Measurements from ENCODE around the gene MAP3K1.
"Not testable (repeated sequence)": the region's sequence is repeated elsewhere in the genome, so short reads cannot be mapped to it uniquely, and the experiment has no call there.

Gene MAP3K1

DNA sequence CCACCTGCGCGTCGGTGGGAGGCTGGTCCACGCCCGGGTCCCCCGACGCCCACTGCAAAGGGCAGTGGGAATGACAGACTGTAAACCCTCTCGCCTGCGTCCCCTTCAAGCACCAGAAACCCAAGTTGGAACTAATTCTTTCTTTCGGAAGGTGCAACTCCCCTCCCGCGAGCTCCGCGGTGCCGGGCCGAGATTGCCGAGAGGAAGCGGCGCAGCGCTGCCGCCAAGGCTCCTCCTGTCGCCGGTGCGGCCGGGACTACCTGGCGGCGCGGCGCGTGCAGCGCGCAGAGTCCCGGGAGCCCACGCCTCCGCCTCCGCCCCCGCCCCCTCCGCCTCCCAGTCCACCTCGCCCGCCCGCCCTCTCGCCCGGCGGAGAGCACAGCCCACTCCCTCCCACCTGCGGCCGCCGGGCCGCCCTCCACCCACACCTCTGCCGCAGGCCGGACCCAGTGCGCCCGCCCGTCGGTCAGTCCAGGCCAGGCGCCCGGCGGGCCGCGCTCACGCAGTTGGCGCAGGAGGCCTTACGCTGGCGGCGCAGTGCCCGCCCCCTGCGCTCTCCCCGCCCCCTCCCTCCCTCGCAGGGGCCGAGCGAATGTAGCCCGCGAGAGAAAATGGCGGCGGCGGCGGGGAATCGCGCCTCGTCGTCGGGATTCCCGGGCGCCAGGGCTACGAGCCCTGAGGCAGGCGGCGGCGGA lies at the start of gene MAP3K1:
Gene MAP3K1 (plus strand): TSS at position 587 of the 695 bp plus-strand sequence. CDS start 25 bp downstream, at position 612.
- peak; percentile 78 for DNase-seq (ENCODE audit: low spot score)

DNA sequence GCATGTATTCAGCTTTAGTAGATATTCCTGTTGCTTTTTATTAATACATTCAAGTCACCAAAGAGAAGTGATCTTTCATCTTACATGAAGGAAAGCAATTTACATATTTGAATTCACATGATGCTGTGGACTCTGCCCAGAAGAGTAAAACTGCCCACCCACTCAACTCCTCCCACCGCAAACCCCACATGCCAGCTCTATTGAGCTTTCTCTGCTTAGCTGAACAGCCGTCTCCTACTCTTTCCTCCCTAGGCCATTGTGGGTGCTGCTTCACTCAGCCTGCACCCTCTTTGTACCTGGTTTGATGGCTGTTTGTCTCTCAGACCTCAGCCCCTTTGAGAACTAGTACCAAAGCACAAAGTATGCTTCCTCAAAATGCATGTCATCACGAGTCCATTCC lies 48.4 kb upstream of the MAP3K1 start:
- DNase-seq (ENCODE audit: low spot score) = no peak

DNA sequence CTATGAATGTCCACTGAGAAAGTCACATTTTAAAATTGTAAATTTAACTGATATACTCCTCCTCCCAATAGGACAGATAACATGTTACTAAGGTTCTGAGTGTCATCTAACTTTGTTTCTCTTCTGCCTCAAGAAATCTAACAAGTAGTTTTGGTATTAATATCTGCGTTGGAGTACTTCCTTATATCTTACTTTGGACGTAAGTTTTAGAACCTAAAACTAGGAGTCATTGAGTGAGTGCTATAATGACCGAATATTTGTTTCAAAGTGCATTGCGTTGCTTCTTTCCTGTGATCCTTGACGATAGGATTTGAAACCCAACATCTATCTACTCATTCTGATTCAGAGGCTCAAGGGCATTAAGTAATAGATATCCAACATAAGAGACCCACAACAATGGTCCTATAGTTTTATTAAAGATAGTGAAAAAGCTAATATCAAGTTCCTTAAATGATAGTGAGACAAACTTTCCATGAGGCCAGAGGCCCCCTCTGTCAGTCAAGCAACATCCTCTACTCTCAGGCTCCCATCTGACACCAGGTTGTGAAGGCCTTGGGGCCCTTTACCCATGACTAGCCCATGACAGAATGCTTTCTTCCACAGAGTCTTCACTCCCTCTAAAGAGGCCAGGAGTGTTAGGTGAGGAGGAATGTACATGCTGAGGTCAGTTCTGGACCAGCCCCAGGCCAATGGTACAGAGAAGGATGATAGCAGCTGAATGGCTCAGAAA lies 45.3 kb upstream of the MAP3K1 start:
- DNase-seq (ENCODE audit: low spot score) = no peak

DNA sequence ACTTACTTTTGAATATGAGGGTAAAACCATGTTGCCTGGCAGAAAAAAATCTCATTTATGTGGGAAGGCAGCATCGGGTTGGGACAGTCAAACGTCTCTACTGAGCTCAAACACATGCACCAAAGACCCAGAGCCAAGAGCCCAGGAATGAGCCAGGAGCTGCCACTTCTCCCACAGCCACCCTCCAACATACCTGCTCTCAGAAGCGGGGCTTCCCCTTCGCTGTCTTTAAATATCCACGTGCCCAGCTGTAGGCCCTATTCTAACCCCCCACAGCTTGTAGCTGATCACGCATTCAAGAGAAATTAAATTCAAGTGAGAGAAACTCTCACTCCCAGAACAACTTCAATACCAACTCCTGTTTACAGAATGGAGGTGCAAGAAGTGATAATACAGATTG lies 42.6 kb upstream of the MAP3K1 start:
- DNase-seq (ENCODE audit: low spot score) = no peak

DNA sequence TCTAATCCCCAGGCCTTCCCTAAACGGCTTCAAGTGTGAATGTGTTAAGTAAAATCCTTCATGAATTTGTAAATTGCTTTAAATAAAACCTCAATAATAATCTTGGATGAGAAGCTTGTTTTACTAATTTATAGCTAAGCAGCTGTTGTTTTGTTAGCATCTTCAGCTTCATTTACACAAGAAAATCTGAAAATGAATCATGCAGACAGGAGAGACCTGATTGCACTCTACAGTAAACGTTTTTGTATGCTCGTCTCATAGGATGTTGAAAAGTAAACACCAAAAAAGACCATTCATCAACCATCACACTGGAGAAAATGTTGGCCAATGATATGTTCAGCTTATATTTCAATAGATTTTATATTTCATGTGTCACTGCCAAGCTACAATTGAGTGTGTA lies 40.4 kb upstream of the MAP3K1 start:
- no peak for DNase-seq (ENCODE audit: low spot score)

DNA sequence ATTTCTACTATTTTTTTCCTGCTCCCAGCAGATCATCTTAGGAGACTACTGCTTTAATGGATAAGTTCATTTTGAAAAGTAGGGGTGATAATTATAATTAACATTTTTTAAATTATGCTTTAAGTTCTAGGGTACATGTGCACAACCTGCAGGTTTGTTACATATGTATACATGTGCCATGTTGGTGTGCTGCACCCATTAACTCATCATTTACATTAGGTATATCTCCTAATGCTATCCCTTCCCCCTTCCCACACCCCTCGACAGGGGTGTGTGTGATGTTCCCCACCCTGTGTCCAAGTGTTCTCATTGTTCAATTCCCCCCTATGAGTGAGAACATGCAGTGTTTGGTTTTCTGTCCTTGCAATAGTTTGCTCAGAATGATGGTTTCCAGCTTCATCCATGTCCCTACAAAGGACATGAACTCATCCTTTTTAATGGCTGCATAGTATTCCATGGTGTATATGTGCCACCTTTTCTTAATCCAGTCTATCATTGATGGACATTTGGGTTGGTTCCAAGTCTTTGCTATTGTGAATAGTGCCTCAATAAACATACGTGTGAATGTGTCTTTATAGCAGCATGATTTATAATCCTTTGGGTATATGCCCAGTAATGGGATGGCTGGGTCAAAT lies 39.0 kb upstream of the MAP3K1 start:
- DNase-seq (ENCODE audit: low spot score) = not testable (repeated sequence)

DNA sequence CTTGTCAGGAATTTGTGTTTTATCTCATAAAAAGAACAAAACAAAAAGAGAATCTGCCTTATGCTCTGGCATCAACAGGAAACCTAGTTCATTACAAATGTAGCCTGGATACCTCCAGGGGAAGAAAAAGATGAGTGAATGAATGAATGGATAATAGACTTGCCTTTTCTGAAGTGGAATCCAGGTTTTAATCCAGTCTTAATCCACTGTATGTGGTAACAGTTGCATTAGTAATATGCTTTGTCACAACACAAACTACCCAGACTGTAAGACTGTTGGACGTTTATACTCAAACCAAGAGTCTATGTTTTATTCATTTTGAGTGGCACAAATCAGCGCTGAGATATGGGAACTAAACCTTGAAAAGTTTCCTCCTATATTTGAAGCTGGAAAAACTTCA lies 32.1 kb upstream of the MAP3K1 start:
- no peak for DNase-seq (ENCODE audit: low spot score)

DNA sequence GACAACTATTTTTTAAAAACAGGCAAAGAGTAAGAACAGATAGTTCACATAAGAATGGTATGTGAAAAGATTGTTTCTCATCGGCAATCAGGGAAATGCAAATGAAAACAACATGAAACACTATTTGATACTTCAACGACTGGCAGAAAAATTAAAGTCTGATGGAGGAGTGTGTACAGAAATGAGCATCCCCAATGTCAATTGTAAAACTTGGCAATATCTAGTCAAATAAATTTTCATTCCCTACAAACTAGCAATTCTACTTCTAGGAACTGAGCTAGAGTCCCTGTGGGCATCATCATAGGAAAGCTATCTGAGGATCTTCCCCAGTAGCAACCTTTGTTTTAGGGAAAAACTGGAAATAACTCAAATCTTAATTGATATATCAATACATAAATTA lies 29.0 kb upstream of the MAP3K1 start:
- DNase-seq (ENCODE audit: low spot score) = no peak

DNA sequence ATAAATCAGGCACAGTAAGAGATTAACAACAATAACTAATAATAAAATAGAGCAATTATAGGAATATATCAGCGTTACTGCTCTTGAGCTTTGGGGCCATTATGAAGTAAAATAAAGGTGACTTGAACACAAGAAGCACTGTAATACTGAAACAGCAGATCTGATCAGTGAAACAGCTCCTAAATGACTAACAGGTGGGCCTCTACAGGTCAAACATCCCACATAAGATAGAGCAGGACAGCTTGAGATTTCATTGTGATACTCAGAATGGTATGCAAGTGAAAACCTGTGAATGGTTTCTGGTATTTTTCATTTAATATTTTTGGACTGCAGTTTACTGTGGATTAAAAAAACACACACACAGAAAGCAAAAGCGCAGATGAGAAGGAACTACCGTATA lies 24.0 kb upstream of the MAP3K1 start:
- no peak for DNase-seq (ENCODE audit: low spot score)

DNA sequence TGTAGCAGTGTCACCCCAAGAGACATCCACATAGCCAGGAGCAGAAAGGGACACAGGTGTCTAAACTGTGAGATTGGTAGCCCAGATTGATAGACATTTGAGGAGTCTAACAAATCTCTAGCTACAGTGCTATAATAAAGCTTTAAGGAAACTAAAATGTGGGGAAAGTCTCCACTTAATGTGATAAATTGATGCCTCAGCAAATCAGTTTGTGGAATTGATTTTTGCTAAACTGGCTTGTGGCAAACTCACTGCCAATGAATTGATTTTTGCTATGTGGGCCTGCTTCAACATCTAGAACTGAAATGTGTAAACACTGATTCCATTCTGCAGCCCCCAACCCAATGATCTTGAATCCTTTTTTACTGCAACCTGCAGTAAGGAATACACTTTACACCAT lies 16.8 kb upstream of the MAP3K1 start:
- no peak for DNase-seq (ENCODE audit: low spot score)

DNA sequence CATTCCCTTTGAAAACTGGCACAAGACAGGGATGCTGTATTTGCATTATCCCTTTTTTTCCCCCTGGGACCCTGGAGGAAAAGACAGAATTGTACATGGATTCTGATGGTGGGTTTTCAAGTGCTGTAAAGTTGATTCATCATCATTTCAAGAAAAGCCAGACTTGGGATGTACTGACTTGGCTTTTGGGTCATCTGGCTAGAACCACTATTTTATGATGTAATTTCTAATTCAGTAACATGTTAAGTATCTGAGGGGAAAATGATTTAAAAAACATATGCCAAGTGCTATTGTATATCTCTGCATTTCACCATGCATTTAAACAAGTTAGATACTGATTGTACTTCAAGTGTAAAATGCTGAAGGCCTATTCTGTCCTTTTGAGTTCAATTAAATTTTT lies 15.2 kb upstream of the MAP3K1 start:
- no peak for DNase-seq (ENCODE audit: low spot score)

DNA sequence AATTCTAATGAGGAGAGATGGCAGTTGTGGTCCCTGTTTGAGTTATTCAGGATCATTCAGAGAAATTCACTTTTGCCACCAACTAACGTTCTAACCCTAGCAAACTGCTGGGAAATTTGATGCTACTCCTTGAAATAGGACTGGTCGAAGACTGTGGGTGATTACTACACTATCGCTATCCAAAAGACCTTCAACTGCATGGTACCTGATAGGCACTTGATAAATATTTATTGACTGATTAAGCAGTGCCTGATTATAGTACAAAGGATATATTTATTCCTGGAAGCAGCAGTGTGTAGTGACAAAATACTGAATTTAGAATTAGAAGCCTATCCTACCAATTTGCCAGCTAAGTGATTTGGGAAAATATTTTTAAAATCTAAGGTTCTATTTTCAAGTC lies 14.1 kb upstream of the MAP3K1 start:
- DNase-seq (ENCODE audit: low spot score) = no peak

DNA sequence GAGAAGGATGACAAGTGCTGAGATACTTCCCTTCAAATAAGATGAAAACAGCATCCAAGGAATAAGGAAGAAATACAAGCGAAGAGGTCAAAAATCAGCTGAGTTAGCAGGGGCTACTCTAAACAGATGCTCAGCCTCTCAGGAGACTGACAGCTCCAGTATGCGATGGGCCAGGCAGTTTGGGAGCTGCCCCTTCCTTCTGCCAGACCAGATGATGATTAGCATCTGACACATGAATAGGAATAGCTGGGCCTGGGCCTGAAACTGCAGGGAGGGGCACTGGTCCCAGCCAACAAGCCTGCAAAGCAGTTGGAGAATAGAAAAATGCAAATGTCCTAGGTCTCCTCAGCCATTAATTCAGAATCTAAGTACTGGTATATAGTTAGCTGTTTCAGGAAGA lies 13.1 kb upstream of the MAP3K1 start:
- no peak for DNase-seq (ENCODE audit: low spot score)

DNA sequence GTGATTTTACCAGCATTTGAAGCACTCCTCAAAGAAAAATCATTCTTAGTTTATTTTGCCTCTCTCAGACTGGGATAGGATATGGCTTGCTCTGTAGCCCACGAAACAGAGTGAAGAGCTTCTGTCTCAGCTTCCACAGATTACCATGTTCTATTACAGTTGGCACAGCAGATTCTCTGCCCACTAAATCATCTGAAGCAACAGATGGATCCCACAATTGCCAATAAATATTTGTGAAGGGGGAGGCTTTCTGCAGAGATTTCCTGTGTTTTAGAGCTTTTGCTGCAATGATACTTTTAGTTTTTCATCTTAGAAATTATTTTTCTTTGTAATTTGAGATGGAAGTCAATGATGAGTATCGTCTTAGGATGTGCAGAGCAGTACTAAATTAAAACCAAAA lies 12.3 kb upstream of the MAP3K1 start:
- DNase-seq (ENCODE audit: low spot score) = no peak

DNA sequence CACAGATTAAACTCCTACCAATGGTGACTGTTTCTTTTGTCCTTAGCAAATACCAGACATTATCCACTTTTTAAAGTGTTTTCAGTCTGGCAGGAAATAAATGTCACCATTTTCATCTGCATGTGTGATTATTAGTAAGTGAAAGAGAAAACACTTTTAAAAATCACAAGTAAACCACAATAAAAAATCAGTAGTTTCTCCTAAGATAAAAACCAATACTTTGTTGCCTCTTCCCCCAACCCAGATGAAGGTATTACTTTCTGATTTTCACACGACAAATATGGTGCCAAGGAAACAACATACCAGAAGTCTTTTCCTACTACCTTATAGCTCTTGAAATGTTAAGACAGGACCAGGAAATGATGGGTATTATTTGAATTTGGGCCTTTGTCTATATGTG lies 11.5 kb upstream of the MAP3K1 start:
- no peak for DNase-seq (ENCODE audit: low spot score)

DNA sequence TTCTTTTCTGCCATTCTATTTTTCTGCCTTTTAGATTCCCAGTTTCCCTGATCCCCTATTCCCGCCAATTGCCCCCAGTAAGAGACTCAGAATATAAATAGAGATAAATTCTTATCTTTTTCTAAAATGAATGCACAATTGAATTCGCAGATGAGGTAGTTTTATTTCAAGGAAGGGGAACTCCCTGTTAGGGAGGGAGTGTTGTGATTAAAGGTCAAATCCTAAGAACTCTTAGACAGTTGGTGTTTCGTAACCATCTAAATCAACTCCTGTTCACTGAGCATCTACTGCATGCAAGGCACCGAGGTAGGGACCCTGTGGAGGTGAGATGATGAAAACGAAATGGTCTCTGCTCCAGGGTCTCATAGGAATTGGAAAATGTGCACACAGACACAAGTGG lies 7.7 kb upstream of the MAP3K1 start:
- DNase-seq (ENCODE audit: low spot score) = no peak

DNA sequence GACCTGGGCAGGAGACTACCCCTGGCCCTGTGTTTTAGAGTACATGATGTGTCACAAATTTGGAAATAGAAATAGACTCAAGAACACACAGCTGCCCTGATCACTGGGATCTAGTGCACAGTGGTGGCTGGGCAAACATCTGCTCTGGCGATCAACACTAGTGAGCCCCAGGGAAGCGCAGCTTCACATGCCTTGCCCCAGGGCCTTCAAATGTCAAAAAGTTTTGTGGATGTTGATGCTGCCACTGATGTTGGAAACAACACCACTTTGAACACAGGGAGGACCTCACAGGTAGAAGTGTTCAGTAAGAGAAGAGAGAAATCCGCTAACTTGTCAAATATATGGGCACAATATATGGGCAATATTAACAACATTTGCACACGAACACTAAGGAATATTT lies 7.1 kb upstream of the MAP3K1 start:
- no peak for DNase-seq (ENCODE audit: low spot score)

DNA sequence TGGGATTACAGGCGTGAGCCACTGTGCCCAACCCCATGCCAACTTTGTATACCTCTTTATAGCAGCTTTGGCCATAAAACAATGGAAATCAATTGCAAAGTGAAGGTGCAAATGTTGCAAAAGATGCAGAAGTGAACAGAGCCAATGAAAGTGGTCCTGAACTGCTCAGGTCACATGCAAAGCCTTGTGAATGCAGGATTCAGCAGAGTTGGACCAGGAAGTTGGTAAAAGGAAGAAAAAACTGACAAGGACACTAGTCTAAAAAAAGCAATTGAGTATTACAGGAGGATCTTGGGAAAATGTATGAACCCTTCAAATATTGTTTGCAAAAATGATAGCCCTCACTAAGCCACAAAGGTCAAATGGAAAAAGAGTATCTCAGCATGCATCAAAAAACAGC lies 4.5 kb upstream of the MAP3K1 start:
- no peak for DNase-seq (ENCODE audit: low spot score)

DNA sequence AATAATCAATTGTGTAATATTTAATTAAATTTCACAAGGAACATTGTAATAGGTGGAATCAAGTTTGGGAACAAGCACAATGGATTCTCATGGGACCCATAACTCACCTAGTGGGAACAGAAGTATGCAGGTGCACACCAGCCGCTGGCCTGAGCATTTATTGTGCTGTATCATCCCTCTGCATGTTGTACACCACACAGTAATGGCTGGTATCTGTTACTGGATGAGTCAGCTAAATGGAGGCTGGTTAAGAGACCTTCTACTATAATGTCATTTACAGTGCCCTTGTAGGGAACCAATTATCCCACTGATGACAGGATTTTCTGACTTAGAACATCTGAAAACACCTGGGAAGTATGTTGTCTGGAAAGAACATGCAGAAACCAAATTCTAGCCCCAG lies 3.2 kb upstream of the MAP3K1 start:
- DNase-seq (ENCODE audit: low spot score) = no peak

DNA sequence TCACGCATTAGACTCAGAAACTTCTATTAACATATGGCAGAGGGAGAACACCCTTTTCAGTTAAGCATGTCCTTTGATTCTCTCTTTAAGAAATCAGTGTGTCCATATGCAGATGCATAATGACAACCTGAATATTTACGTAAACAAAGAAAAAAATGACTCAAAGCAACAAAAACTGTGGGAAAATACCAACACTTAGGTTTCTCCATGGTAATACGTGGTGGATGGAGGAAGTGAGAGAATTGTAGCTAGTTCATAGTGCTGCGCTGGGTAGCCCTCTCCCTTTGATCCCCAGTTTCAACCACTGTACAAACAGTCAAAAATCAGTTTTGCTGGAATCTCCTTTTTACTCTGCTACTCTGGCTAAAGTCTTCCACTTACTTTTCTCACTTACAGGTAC lies 2.0 kb upstream of the MAP3K1 start:
- no peak for DNase-seq (ENCODE audit: low spot score)

DNA sequence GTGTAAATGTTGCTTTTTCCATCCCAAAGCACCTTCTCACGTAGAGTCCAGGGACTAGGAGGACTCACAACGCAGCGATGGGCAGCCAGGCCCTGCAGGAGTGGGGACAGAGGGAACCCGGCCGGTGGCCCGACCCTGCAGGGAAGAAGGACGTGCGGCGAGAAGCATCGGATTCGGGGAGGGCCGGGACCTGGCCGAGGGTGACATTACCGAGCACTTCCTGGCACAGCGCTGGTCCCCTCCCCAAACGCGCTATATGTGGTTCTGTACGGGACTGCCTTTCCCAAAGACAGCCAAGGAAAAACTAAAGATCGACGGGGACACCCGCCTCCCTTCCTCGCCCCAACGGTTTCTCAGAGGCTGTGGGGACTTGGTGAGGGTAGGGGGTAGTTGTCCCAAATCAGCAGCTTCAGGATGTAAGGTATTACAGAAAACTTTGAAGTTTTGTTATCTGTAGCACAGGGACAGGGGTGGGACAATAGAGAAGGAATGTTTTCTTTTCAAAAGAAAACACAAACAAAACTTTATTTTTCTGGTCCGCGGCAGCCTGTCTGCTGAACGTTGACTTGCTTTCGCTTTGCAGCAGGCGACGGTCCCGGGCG lies 887 bp upstream of the MAP3K1 start:
- DNase-seq (ENCODE audit: low spot score) = no peak

DNA sequence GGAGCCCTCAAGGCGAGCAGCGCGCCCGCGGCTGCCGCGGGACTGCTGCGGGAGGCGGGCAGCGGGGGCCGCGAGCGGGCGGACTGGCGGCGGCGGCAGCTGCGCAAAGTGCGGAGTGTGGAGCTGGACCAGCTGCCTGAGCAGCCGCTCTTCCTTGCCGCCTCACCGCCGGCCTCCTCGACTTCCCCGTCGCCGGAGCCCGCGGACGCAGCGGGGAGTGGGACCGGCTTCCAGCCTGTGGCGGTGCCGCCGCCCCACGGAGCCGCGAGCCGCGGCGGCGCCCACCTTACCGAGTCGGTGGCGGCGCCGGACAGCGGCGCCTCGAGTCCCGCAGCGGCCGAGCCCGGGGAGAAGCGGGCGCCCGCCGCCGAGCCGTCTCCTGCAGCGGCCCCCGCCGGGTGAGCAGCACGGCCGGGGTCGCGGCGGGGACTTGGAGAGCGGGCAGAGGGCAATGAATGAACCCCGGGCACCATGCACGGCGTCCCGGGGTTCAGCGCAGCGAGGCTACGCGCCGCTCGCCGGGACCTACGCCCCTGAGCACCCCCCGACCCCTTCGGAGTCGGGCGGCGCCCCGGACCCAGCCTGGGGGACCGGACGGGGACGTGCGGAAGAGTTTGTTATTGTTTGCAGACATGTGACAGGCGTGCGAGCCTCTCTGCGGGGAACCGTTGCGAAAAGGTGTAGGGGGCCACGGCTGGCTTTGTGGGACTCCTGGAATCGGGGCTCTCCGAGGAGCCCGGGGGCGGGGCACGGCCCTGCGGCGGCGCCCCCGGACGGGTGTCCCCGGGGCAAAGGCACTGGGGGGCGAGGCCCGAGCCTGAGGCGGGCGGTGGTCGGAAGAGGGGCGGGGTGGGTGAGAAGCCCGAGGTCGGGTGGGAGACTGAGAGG lies 553 bp downstream of the MAP3K1 start:
- peak; percentile 31 for DNase-seq (ENCODE audit: low spot score)
